Femur (tissue), 1 donor: ENCODE data around the gene DENND1A.

ENCODE experiments used
- DNase-seq: peaks from one replicate; pipeline ENCODE4 v3.0.0-alpha.2; 2017

The DENND1A gene

DNA sequence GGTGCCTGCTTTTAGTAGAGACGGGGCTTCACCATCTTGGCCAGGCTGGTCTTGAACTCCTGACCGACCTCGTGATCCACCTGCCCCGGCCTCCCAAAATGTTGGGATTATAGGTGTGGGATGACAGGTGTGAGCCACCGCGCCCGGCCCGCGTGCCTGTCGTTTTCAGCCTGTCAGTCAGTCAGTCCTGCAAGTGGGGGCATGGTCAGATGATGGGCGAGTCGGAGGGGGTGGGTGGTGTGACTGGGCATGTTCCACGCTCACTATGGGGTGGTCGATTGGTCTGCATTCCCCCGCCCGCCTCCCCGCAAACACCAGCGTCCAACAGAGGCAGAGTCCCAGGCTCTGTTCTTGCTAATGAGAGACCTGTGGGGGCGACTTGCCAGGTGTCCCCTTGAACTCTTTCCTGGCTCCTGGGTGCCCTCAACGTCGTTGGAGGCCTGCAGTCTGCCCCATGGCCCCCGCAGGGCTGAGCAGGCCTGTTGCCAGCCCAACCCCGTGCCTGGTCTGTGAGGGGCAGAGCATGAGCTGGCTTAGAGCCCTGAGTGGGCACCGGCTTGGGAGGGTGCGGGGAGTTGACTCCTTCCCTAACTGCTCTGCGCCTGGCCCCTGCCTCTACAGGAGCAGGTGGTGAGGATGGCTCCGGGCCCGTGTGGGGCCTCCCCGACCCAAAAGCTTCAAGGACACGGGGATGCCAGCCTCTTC, 550.8 kb downstream of the DENND1A start:
- DNase-seq: no peak

GRCh38 chr9:123378025-123378424, 551.9 kb downstream of the DENND1A start:
- DNase-seq: no peak

GRCh38 chr9:123377211-123377971, 552.5 kb downstream of the DENND1A start:
- no peak for DNase-seq

DNA sequence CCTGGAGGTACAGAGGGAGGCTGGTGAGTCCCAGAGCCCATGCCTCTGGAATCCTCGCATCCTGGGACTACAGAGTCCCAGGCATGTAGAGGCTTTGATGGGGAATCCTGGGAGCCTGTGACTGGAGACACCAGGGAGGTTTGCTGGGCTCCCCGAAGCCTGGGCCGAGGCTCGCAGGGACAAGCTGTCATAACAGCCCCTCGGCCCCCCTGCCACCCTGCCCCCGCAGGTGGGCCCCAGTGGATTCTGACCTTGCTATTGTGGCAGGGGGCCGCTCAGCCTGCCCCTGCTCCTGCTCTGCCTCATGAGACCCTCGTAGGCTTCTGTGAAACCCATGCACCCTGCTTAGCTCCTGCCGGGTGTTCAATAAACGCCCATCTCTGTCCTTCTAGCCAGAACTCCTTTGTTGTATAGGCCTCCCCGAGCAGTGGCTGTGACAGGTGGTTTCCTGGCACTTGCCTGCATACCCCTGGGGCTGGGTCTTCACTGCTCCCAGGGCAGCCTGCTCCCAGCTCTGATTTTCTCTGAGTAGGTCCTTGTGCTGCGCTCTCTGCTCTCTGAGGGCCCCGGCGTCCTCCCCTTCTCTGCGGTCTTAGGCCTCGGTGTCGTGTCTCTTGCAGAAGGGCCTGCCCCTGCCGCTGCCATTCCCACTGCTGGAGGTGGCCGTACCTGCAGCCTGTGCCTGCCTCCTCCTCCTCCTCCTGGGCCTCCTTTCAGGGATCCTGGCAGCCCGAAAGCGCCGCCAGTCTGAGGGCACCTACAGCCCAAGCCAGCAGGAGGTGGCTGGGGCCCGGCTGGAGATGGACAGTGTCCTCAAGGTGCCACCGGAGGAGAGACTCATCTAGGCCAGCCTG, 553.5 kb downstream of the DENND1A start:
- DNase-seq: no peak

- peak; percentile 59 for DNase-seq
These were observed 554.3 kb downstream of the DENND1A start for GRCh38 chr9:123375469-123376132.

GRCh38 chr9:123373946-123374345, 556.0 kb downstream of the DENND1A start:
- no peak for DNase-seq

DNA sequence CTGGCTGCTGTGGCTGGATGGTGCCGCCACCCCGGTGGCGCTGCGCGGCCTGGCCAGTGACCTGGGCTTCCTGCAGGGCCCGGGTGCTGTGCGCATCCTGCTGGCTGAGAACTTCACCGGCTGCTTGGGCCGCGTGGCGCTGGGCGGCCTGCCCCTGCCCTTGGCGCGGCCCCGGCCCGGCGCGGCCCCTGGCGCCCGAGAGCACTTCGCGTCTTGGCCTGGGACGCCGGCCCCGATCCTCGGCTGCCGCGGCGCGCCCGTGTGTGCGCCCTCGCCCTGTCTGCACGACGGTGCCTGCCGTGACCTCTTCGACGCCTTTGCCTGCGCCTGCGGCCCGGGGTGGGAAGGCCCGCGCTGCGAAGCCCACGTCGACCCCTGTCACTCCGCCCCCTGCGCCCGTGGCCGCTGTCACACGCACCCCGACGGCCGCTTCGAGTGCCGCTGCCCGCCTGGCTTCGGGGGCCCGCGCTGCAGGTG, 556.4 kb downstream of the DENND1A start:
- no peak for DNase-seq

GRCh38 chr9:123372766-123373446, 557.0 kb downstream of the DENND1A start:
- no peak for DNase-seq

DNA sequence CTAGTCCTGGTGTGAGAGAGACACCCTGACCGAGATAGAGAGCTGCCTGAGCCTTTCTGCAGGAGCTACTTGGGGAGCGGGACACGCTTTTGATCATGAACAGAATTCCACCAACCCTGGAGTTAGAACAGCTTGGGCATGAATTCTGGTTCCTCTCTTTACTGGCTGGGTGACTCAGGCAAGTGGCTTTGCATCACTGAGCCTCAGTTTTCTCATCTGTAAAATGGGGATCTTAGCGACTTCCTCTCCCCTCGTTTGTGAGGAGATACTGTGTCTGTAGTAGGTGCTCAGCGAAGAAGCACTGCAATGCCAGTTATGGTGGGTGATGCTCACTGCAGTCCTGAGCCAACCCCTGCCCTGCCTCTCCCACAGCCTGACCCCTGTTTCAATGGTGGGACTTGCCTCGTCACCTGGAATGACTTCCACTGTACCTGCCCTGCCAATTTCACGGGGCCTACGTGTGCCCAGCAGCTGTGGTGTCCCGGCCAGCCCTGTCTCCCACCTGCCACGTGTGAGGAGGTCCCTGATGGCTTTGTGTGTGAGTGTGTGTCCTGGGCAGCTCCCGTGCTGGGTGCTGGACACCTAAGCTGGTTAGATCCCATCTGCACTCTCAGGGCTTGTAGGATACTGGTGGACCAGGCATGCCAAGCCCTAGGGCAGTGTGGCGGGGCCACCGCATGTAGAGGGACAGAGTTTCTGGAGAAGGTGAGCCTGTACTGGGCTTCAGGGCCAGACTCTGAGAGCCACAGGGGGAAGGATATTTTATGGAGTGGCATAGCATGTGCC, 557.9 kb downstream of the DENND1A start:
- no peak for DNase-seq

GRCh38 chr9:123371228-123371584, 558.7 kb downstream of the DENND1A start:
- DNase-seq: no peak

DNA sequence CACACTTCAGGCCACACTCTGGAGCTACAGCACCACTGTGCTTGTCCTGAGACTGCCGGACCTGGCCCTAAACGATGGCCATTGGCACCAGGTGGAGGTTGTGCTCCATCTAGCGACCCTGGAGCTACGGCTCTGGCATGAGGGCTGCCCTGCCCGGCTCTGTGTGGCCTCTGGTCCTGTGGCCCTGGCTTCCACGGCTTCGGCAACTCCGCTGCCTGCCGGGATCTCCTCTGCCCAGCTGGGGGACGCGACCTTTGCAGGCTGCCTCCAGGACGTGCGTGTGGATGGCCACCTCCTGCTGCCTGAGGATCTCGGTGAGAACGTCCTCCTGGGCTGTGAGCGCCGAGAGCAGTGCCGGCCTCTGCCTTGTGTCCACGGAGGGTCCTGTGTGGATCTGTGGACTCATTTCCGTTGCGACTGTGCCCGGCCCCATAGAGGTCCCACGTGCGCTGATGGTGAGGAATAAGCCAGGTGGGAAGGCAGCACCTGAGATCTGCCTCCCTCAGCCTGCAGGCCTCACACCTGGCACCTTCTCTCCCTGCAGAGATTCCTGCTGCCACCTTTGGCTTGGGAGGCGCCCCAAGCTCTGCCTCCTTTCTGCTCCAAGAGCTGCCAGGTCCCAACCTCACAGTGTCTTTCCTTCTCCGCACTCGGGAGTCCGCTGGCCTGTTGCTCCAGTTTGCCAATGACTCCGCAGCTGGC, 559.2 kb downstream of the DENND1A start:
- DNase-seq: no peak

GRCh38 chr9:123370108-123370507, 559.8 kb downstream of the DENND1A start:
- DNase-seq: no peak

- no peak for DNase-seq
These were observed 560.6 kb downstream of the DENND1A start for GRCh38 chr9:123369296-123369695.

- no peak for DNase-seq
These were observed 561.3 kb downstream of the DENND1A start for GRCh38 chr9:123368536-123369153.

DNA sequence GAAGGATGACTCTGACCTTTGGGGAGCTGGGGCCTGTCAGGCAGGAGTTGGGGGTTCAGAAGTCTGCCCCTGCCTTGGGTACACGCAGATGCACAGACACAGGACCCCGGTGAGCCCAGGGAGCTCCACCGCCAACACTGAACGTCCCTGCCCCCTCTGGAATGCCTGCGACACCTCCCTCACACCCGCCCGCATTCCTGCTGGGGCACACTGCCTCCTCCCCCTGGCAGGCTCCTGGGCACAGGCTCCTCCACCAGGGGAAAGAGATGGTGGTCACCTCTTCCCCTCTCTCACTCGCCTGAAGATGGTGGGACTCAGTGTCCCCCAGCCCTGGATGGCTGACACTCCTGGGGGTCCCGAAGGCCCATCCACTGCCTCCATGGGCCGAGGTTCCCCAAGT, 561.9 kb downstream of the DENND1A start:
- no peak for DNase-seq

- DNase-seq: no peak
These were observed 563.9 kb downstream of the DENND1A start for GRCh38 chr9:123365881-123366528.

DNA sequence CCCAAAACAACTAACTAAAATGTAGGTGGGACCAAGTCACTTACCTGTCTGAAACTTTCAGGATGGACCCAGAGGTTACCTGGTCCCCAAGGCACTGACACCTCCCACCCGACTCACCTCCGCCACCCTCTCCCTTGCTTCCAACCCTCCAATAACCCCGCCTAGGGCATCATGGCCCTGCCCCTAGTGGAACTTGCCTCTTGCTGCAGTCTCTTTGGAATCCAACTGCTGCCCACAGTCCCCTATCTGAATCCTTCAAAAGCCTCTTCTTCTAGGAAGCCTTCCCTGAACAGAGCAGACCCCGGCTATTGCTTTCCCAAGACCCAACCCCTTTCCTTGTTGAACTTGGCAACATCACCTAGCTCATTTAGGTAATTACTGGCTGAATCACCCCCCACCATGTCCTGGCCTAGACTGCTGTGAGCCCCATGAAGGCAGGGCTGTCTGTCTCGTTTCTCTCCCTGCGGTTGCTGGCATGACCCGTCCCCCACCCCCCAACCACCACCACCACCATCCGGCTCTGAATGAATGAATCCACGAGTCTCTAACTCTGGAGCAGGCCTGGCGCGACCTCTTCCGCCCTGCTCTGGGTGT, 564.5 kb downstream of the DENND1A start:
- no peak for DNase-seq

- peak; percentile 65 for DNase-seq
These were observed 565.6 kb downstream of the DENND1A start for GRCh38 chr9:123364241-123364824.

DNA sequence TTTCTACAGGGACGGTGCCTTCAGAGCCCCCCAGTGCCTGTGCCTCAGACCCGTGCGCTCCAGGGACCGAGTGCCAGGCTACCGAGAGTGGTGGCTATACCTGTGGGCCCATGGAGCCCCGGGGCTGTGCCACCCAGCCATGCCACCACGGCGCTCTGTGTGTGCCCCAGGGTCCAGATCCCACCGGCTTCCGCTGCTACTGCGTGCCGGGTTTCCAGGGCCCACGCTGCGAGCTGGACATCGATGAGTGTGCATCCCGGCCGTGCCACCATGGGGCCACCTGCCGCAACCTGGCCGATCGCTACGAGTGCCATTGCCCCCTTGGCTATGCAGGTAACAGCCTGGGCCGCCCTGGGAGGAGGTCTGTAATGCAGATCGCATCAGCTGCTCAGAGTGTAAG, 567.1 kb downstream of the DENND1A start:
- DNase-seq: no peak
